Kasumi-1 (cell line): Measurements from ENCODE around the gene LAMA2.

ENCODE experiments used
- DNase-seq, 2 experiments: peaks; one replicate each; lab custom pipeline; 2025; lab: John Stamatoyannopoulos, UW

The LAMA2 gene

GRCh38 chr6:129183681-129184301, 300.9 kb downstream of the LAMA2 start:
- DNase-seq, result no peak

GRCh38 chr6:129184324-129184723, 301.4 kb downstream of the LAMA2 start:
- no peak for DNase-seq

GRCh38 chr6:129184808-129185366, 301.9 kb downstream of the LAMA2 start:
- no peak for DNase-seq

GRCh38 chr6:129186988-129187387, 304.1 kb downstream of the LAMA2 start:
- DNase-seq, result no peak

GRCh38 chr6:129188306-129188705, 305.4 kb downstream of the LAMA2 start:
- no peak for DNase-seq

- no peak for DNase-seq
Observed at GRCh38 chr6:129188795-129189194, 305.9 kb downstream of the LAMA2 start.

GRCh38 chr6:129189266-129189665, 306.3 kb downstream of the LAMA2 start:
- DNase-seq, result no peak

GRCh38 chr6:129191235-129191634, 308.3 kb downstream of the LAMA2 start:
- no peak for DNase-seq

GRCh38 chr6:129192458-129192989, 309.6 kb downstream of the LAMA2 start:
- no peak for DNase-seq

GRCh38 chr6:129194306-129194941, 311.5 kb downstream of the LAMA2 start:
- DNase-seq, result no peak

GRCh38 chr6:129195161-129195560, 312.2 kb downstream of the LAMA2 start:
- DNase-seq, result no peak

- no peak for DNase-seq
Observed at GRCh38 chr6:129195643-129196042, 312.7 kb downstream of the LAMA2 start.

- no peak for DNase-seq
Observed at GRCh38 chr6:129197154-129197553, 314.2 kb downstream of the LAMA2 start.

GRCh38 chr6:129200151-129200550, 317.2 kb downstream of the LAMA2 start:
- no peak for DNase-seq

- DNase-seq, result no peak
Observed at GRCh38 chr6:129203190-129203900, 320.4 kb downstream of the LAMA2 start.

GRCh38 chr6:129206821-129207220, 323.9 kb downstream of the LAMA2 start:
- DNase-seq, result no peak

GRCh38 chr6:129207832-129208231, 324.9 kb downstream of the LAMA2 start:
- no peak for DNase-seq

GRCh38 chr6:129208415-129209034, 325.6 kb downstream of the LAMA2 start:
- no peak for DNase-seq

GRCh38 chr6:129209355-129209754, 326.4 kb downstream of the LAMA2 start:
- no peak for DNase-seq

- DNase-seq, result no peak
Observed at GRCh38 chr6:129210684-129211083, 327.7 kb downstream of the LAMA2 start.

- no peak for DNase-seq
Observed at GRCh38 chr6:129211626-129212025, 328.7 kb downstream of the LAMA2 start.

GRCh38 chr6:129212081-129212480, 329.1 kb downstream of the LAMA2 start:
- no peak for DNase-seq
